HG03060 (cell line): ENCODE results near the gene CCDC6.
A peak's percentile ranks its signal among the peaks of the same experiment; 100 is the strongest.

Experiments
- ATAC-seq: cut with Tn5 transposase; IDR thresholded peaks from one replicate; pipeline ENCODE4 v1.9.1; 2021; ENCODE audit warnings: low read depth, moderate number of reproducible peaks; ENCODE audit not compliant: unreplicated experiment

Gene CCDC6

DNA sequence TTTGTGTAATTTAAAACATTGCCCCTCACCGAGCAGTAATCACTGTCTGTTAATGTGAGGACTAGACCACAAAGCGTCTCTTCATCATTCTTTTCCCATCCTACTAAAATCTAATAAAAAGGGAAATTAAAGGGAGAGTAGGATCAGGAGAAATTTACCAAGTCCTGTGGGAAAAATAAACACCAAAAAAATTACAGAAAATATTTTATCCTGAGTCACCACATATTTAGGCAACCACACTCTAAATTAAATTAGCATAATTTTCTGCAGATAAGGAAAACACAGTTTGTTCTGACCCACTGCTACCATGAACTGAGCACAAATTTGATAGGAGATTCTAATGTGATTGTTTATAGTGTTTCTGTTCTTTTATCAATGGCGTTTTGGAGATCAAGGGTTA lies 49.3 kb downstream of the CCDC6 start:
- no peak for ATAC-seq

DNA sequence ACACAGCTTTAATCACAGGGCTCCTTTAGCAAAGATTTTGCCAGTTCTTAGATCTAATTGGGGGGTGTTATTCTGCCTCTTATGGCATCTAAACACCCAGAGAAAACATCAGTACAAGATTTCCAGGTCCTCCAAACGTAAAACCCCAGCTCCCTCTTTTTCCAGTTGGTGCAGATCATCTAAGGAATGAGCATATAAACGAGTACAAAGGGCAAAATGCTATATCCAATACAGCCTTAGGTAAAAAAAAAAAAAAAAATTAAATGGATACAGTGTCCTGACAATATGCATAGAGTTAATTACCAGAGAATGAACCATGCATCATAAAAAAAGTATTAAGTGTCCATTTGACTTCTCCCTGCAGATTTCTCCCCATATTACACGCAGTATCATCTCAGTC lies 50.3 kb downstream of the CCDC6 start:
- ATAC-seq: no peak

DNA sequence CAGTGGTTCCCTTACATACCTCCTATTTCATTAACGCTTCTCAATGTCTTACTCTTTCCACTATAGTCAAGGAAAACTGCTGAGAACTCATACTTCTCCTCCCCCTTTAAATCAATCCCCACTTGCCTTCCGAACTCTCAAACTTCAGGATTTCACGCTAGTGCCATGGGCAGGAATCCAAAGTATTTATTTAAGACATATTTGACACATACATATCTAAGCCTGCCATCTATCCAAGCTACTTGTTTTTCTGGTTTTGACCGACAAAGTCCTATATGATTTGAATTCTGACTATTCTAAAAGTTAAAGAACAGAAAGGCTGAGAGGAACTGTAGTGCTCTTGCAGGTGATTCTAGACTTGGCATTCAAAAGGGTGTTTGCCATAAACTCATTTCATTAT lies 51.8 kb downstream of the CCDC6 start:
- no peak for ATAC-seq

GRCh38 chr10:59852670-59853069 lies 53.7 kb downstream of the CCDC6 start:
- no peak for ATAC-seq

DNA sequence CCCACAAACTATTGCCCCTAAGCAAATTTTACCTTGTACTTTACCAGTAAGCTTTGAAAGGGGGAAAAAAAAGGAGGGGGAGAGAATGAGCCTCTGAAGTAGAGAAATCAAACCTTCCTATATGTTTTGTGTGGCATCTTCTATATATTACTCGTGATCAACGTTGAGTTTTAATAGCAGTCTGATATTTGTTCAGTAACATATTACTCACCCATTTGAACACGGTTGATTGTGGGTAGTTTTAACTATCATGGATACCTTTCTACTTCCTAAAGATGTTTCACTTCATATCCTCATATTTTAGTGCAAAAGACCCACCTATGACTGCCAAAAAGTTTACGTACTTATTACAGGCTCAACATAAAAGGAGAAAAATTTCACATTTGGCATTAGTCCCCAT lies 54.5 kb downstream of the CCDC6 start:
- ATAC-seq: no peak

GRCh38 chr10:59847888-59848287 lies 58.5 kb downstream of the CCDC6 start:
- no peak for ATAC-seq

GRCh38 chr10:59847326-59847725 lies 59.0 kb downstream of the CCDC6 start:
- no peak for ATAC-seq

DNA sequence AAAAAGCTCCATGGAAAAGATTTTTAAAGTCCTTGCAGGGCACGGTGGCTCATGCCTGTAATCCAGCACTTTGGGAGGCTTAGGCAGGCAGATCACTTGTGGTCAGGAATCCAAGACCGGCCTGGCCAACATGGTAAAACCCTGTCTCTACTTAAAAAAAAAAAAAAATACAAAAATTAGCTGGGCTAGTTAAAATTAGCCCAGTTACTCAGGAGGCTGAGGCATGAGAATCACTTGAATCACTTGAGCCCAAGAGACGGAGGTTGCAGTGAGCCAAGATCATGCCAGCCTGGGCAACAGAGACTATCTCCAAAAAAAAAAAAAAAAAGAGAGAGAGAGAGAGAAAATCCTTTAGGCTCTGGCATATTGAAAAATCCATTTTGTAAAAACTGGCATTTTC lies 61.9 kb downstream of the CCDC6 start:
- ATAC-seq: no peak

GRCh38 chr10:59843748-59844147 lies 62.6 kb downstream of the CCDC6 start:
- no peak for ATAC-seq

DNA sequence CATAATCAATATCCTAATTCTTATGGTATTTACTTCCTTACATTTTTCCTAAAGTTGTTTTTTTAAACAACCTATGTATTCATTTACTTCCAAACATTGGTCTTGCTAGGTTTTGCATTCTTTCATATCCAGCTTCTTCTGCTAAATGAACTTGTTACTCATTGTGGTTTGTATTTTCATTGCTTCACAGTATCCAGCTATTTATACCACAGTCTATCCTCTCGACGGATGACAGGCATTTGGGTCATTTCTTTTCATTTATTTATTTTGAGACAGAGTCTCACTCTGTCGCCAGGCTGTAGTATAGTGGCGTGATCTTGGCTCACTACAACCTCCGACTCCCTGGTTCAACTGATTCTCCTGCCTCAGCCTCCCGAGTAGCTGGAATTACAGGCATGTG lies 66.8 kb downstream of the CCDC6 start:
- no peak for ATAC-seq

GRCh38 chr10:59838085-59838789 lies 68.1 kb downstream of the CCDC6 start:
- no peak for ATAC-seq

GRCh38 chr10:59833810-59834209 lies 72.5 kb downstream of the CCDC6 start:
- ATAC-seq: no peak

GRCh38 chr10:59832506-59832905 lies 73.8 kb downstream of the CCDC6 start:
- no peak for ATAC-seq

GRCh38 chr10:59831658-59832503 lies 74.5 kb downstream of the CCDC6 start:
- ATAC-seq: no peak

GRCh38 chr10:59830601-59831259 lies 75.6 kb downstream of the CCDC6 start:
- no peak for ATAC-seq

- peak; percentile 67 for ATAC-seq
Measured at GRCh38 chr10:59829601-59830000, 76.8 kb downstream of the CCDC6 start.

GRCh38 chr10:59829024-59829423 lies 77.3 kb downstream of the CCDC6 start:
- no peak for ATAC-seq

DNA sequence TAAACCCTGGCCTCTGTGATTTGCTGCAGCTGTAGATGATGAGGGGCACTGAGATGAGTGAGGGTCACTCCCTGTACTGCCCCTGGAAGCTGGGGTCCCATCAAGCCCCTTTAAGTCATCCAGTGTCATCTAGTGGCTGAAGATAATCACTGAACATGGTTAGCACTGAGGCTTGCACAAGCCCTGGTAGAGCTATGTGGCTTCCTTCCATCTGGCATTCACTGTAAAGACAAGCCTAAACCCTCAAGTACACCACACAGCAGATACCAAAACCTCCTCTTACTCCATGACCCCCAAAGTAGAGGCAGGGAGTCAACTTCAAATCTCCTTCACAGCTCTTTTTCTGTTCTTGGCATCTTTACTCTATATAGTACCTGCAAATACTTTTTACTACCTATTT lies 80.4 kb downstream of the CCDC6 start:
- ATAC-seq: no peak

DNA sequence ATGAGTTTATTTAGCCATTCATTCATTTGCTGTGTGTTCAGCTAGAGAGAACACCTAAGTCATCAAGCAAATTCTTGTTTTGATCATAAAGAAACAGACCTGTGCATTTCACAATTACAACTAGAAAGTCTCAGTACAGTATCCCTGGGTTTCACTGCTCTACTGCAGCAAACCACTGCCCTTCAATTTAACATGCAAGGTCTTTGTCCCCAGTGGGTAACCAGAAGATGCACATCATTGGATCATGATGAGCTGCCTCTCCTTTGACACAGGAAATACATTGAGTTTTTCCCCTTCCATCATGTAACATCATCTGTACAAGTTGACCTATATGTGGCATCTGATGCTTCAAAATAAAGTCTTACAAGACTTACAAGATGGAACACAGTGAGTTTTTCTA lies 82.6 kb downstream of the CCDC6 start:
- no peak for ATAC-seq

DNA sequence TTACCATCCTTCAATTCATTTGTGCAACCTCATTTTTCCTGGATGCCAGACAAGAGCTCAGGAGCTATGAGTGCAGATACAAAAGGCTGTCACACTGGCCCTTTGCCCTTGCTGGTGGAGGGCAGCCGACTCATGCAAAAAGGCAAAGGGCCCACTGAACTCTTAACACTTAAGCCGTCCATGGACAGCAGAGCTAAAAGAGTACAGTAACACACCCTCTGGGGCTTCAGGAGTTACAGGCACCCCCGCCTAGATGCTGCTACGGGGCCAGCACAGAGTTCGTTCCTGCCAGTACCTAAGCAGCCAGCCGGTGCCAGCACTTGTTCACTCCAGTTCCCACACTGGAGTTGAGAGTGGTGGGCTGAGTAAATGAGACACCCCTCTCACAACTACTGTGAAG lies 83.2 kb downstream of the CCDC6 start:
- ATAC-seq: no peak

- ATAC-seq: no peak
Measured at GRCh38 chr10:59820471-59820870, 85.9 kb downstream of the CCDC6 start.

DNA sequence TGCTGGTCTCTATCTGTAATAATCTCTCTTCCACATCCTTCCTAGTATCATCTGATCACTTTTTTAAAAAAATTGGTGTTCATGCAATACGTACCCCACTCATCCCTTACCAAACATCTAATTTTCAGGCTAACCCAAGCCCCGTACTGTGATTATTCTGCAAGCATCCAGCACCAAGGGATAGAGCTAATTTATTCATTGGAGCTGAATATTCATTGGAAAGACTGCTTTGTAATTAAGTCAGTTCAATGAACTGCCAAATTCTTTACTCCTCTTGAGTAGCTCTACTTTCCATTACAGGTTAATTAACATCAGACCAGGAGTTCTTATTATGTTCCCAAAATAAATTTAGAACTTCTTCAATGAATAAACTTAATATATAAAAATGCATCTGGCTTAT lies 86.7 kb downstream of the CCDC6 start:
- ATAC-seq: no peak
